ENCODE measurements around the gene PTPRK. TPM values are rescaled to one million over a fixed set of nuclear protein-coding genes. Genes with fewer than 3 reads are reported as not detected.

PTPRK gene
- total RNA-seq, 1 experiment from 2014 or later: 34.2 TPM

DNA sequence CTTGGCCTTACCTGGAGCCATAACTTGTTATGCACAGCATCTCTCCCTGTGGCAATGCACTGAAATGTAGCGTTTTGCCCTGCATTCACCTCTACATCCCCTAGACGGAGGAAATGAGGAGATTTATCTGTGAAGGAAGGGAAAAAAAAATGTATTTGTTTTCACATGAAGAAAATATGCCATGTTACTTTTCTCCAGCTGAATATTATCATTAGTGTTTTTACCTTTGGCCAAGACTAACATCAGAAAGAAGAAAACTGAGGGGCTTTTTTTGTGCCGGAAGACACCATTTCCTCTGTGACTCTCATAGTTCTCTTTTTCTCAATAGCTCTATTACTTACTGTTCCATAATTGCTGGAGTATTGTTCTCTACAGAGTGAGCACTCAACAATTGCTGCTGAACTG, 280.4 kb downstream of the PTPRK start:
- Histone ChIP-seq H3K4me2 (ENCODE audit: low read length) (no peak overlapping the region), H3K27me3 (ENCODE audit: insufficient read depth, low read length) (no peaks in the 10 kb centered on the region), H3K79me2 (ENCODE audit: insufficient read depth, low read length) (no peaks in the 10 kb centered on the region), H3K9me2 (ENCODE audit: insufficient read depth) (no peaks in the 10 kb centered on the region), H3K36me3 (ENCODE audit: control insufficient read depth in 1 of 2, insufficient read depth in 2 of 2, low read length in 2 of 2) (no peaks in the 10 kb centered on the region), H3K27ac (ENCODE audit: low read depth, low read length) (no peak overlapping the region), H4K20me1 (ENCODE audit: insufficient read depth) (no peaks in the 10 kb centered on the region), H3K9ac (ENCODE audit: low read length) (no peak overlapping the region), H3K9me3 (ENCODE audit: control insufficient read depth in 1 of 2, insufficient read depth in 1 of 2, low read depth in 1 of 2, low read length in 2 of 2) (no peaks in the 10 kb centered on the region), H3K4me1 (ENCODE audit: control insufficient read depth in 1 of 2, insufficient read depth in 2 of 2, low read length in 2 of 2) (no peaks in the 10 kb centered on the region), H3K4me3 (replicated peaks in 1 of 2; ENCODE audit: low read depth in 1 of 2, low read length in 2 of 2) (no peak overlapping the region), H2AFZ (ENCODE audit: low read depth, low read length, poor library complexity, severe bottlenecking) (no peak overlapping the region)
- ATAC-seq: no peak
- TF ChIP-seq SIN3A (IDR thresholded peaks at IDR 0.05; ENCODE audit: low read depth): no peak
- TF ChIP-seq, protein P1, sequence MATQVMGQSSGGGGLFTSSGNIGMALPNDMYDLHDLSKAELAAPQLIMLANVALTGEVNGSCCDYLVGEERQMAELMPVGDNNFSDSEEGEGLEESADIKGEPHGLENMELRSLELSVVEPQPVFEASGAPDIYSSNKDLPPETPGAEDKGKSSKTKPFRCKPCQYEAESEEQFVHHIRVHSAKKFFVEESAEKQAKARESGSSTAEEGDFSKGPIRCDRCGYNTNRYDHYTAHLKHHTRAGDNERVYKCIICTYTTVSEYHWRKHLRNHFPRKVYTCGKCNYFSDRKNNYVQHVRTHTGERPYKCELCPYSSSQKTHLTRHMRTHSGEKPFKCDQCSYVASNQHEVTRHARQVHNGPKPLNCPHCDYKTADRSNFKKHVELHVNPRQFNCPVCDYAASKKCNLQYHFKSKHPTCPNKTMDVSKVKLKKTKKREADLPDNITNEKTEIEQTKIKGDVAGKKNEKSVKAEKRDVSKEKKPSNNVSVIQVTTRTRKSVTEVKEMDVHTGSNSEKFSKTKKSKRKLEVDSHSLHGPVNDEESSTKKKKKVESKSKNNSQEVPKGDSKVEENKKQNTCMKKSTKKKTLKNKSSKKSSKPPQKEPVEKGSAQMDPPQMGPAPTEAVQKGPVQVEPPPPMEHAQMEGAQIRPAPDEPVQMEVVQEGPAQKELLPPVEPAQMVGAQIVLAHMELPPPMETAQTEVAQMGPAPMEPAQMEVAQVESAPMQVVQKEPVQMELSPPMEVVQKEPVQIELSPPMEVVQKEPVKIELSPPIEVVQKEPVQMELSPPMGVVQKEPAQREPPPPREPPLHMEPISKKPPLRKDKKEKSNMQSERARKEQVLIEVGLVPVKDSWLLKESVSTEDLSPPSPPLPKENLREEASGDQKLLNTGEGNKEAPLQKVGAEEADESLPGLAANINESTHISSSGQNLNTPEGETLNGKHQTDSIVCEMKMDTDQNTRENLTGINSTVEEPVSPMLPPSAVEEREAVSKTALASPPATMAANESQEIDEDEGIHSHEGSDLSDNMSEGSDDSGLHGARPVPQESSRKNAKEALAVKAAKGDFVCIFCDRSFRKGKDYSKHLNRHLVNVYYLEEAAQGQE (IDR thresholded peaks at IDR 0.05; ENCODE audit: low read depth): no peak
- TF ChIP-seq, protein P2, sequence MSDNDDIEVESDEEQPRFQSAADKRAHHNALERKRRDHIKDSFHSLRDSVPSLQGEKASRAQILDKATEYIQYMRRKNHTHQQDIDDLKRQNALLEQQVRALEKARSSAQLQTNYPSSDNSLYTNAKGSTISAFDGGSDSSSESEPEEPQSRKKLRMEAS (IDR thresholded peaks at IDR 0.05): no peak
- no peak for TF ChIP-seq ZNF274 (IDR thresholded peaks at IDR 0.05; ENCODE audit: low read depth, low read length)
- TF ChIP-seq, protein P3, sequence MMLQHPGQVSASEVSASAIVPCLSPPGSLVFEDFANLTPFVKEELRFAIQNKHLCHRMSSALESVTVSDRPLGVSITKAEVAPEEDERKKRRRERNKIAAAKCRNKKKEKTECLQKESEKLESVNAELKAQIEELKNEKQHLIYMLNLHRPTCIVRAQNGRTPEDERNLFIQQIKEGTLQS (IDR thresholded peaks at IDR 0.05): no peak
- TF ChIP-seq YY1 (IDR thresholded peaks at IDR 0.05; ENCODE audit: extremely low read depth, insufficient replicate concordance, low read depth, low read length): no peak
- no peak for TF ChIP-seq FOSL1 (IDR thresholded peaks at IDR 0.05; ENCODE audit: low read depth)
- no peak for TF ChIP-seq TCF7L2 (IDR thresholded peaks at IDR 0.05; ENCODE audit: borderline replicate concordance, extremely low read depth, insufficient read depth, insufficient read length)
- no peak for TF ChIP-seq POLR2A (IDR thresholded peaks at IDR 0.05; ENCODE audit: borderline replicate concordance, extremely low read depth, insufficient read depth, insufficient read length)
- TF ChIP-seq CEBPB (IDR thresholded peaks at IDR 0.05; ENCODE audit: low read depth): no peak
- no peak for TF ChIP-seq EZH2 (IDR thresholded peaks at IDR 0.05)
- TF ChIP-seq EGR1 (IDR thresholded peaks at IDR 0.05; ENCODE audit: low read depth): no peak
- TF ChIP-seq CBX3 (IDR thresholded peaks at IDR 0.05; ENCODE audit: low read depth): no peak
- no peak for TF ChIP-seq POLR2AphosphoS5 (IDR thresholded peaks at IDR 0.05; ENCODE audit: low read depth, low read length)
- no peak for TF ChIP-seq RAD21 (IDR thresholded peaks at IDR 0.05; ENCODE audit: low read depth)
- no peak for TF ChIP-seq ZBTB33 (IDR thresholded peaks at IDR 0.05; ENCODE audit: extremely low read depth, insufficient replicate concordance, low read length)
- CTCF ChIA-PET: no interaction called here
- no TSS peak for BruUV-seq (replicated peaks)
- DNase-seq (ENCODE audit: low read depth, low spot score): no peak
- RAD21 ChIA-PET (ENCODE audit: low non-redundant PET in 1 of 2, low total read pairs in 2 of 2, uncharacterized antibody in 2 of 2, unreplicated experiment in 2 of 2): no interaction called here
- intact Hi-C loops (cut with micrococcal nuclease): no loop called here
- POLR2A ChIA-PET: interaction anchor here (1.2 kb wide), 1 partner anchor 11 kb away, joined by 3 read pairs; no protein-coding TSS in a partner anchor
